Measurements from ENCODE around the gene LRRC75B.
"Not testable (repeated sequence)": the region's sequence is repeated elsewhere in the genome, so short reads cannot be mapped to it uniquely, and the experiment has no call there.

LRRC75B gene, protein sequence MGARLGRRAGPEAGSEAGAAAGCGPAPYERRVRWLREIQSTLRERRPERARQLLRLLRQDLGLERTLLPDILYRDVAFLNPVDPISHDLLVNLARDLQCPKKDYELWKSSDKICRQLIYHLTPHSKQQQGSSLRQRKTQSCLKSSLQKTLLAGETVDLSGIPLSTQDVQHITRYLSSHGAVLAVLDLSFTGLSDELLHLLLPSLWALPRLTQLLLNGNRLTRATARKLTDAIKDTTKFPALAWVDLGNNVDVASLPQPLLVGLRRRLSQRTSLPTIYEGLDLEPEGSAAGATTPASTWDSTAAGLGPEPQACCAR

GRCh38 chr22:24592851-24593558 is at the start of gene LRRC75B:
Gene LRRC75B, minus strand, starts transcription at chr22:24593073. Its CDS starts 34 bp downstream, at chr22:24593039.
- peak; percentile 67 for DNase-seq

DNA sequence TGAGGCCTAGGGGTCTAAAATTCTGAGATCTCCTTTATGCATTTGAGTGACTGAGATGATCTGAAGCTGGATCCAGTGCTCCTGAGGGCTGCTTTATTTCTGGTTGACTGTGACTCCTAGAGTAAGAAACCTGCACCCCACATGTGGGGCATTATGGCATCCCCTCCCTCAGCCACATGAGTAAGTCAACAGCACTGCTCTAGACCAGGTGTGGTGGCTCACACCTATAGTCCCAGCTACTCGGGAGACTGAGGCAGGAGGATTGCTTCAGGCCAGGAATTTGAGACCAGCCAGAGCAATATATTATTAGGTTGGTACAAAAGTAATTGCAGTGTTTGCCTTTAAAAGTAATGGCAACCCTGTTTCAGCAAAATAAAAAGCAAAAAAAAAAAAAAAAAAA is 49.4 kb upstream of the LRRC75B start:
- DNase-seq = not testable (repeated sequence)

GRCh38 chr22:24636513-24636912 is 43.6 kb upstream of the LRRC75B start:
- not testable (repeated sequence) for DNase-seq

DNA sequence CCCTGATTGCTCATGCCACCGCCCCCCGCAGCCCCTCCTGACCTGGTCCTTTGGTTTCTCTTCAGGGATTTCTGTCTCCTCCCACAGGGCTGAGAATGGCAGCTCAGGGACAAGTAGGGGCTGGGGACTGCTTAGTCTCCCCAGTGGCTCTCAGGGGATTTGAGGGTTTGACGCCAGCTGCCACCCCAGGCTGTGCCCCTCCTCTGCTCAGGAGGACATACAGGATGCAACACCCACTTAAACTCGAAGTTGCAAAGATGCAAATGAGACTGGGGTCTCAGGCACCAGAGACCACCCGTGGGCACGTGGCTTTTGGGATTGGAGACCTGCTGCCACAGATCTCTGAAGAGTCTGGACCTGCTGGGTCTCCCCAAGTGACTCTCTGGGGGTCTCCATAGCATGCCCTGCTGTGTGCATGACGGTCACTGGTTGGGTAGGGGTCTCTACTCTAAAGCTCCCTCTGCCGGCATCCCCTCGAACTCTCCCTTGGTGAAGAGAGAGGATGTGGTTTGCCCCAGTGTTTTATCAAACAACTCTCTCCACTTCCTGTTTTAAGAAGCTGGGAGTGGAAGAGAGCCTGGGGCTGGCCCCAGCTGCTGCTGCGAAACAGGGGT is 42.0 kb upstream of the LRRC75B start:
- DNase-seq = not testable (repeated sequence)

GRCh38 chr22:24633231-24634023 is 40.6 kb upstream of the LRRC75B start:
- not testable (repeated sequence) for DNase-seq

DNA sequence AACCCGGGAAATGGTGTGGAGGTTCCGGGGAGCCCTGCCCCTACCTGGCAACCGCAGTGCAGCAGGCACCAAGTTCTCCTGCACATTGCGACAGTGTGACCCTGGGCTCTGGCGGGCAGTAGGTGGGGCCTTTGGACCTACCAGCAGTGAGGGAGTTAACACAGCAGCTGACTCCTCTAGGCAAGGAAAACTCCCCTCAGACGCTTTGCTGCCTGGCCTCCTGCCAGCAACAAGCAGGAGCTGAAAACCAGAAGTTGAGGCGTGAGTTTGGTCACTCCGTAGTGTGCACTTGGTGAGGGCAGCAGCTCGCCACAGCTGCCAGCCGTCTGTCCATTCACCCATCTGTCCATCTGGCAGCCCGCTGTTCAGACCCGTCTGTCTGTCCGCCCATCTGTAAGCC is 39.8 kb upstream of the LRRC75B start:
- DNase-seq = not testable (repeated sequence)

GRCh38 chr22:24631430-24632122 is 38.7 kb upstream of the LRRC75B start:
- not testable (repeated sequence) for DNase-seq

DNA sequence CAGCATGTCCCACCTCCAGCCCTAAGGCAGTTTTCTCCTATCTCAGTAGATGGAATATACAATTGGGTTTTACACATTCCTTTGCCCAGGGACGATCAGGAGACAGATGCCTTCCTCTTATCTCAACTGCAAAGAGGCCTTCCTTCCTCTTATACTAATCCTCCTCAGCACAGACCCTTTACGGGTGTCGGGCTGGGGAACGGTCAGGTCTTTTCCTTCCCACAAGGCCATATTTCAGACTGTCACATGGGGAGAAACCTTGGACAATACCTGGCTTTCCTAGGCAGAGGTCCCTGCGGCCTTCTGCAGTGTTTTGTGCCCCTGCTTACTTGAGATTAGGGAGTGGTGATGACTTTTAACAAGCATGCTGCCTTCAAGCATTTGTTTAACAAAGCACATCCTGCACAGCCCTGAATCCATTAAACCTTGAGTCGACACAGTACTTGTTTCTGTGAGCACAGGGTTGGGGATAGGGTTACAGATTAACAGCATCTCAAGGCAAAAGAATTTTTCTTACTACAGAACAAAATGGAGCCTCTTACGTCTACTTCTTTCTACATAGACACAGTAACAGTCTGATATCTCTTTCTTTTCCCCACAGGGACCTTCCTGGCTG is 38.0 kb upstream of the LRRC75B start:
- not testable (repeated sequence) for DNase-seq

- not testable (repeated sequence) for DNase-seq
These were observed 36.2 kb upstream of the LRRC75B start for GRCh38 chr22:24629069-24629468.

- DNase-seq = not testable (repeated sequence)
These were observed 35.0 kb upstream of the LRRC75B start for GRCh38 chr22:24627911-24628310.

- not testable (repeated sequence) for DNase-seq
These were observed 29.7 kb upstream of the LRRC75B start for GRCh38 chr22:24622596-24622995.

GRCh38 chr22:24621244-24621643 is 28.4 kb upstream of the LRRC75B start:
- not testable (repeated sequence) for DNase-seq

GRCh38 chr22:24614794-24615193 is 21.9 kb upstream of the LRRC75B start:
- not testable (repeated sequence) for DNase-seq

DNA sequence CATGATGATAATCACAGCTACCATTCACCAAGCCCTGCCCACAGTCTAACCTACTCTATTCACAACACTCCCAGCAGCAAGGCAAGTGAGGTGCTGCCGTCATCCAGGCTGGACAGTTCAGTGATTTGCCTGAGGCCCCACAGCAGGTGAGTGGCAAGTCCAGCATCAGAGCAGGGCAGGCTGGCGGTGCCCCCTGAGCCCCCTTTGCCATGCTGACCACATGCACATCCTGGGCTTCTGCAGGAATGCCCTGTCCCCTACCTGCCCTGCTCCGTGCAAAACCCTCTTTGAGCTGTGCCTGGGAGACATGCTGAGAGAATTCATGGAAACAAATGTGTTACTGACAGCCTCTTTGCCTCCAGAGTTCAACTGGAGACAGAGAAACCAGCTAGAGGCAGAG is 17.0 kb upstream of the LRRC75B start:
- DNase-seq = not testable (repeated sequence)

- not testable (repeated sequence) for DNase-seq
These were observed 15.5 kb upstream of the LRRC75B start for GRCh38 chr22:24608327-24608726.

DNA sequence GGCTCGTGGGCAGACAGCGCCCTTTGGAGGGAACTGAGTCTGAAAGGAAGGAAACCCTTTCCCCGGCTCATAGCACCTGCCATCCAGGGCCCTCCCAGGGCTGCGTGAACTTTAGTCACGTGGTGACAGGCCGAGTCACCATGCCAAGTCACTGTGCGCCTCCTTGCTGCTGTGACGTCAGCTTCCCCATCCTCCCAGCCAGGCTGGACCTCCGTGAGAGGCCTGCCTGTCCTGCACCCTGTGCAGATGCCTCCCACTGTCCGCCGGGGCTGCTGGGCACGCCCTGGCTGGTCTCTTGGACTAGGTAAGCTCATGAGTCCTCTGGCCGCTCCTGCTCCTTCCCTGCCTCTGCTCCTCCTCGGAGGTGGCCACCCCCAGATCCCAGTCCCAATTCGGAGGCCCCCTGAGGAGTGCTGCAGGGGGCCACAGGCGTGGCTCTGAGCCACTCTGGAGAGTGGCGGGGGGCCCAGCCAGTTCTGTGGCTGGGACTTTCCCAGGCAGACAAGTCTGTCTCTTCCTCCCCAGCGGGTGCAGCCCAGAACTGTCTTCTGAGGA is 14.6 kb upstream of the LRRC75B start:
- not testable (repeated sequence) for DNase-seq

- not testable (repeated sequence) for DNase-seq
These were observed 13.5 kb upstream of the LRRC75B start for GRCh38 chr22:24606340-24606739.

DNA sequence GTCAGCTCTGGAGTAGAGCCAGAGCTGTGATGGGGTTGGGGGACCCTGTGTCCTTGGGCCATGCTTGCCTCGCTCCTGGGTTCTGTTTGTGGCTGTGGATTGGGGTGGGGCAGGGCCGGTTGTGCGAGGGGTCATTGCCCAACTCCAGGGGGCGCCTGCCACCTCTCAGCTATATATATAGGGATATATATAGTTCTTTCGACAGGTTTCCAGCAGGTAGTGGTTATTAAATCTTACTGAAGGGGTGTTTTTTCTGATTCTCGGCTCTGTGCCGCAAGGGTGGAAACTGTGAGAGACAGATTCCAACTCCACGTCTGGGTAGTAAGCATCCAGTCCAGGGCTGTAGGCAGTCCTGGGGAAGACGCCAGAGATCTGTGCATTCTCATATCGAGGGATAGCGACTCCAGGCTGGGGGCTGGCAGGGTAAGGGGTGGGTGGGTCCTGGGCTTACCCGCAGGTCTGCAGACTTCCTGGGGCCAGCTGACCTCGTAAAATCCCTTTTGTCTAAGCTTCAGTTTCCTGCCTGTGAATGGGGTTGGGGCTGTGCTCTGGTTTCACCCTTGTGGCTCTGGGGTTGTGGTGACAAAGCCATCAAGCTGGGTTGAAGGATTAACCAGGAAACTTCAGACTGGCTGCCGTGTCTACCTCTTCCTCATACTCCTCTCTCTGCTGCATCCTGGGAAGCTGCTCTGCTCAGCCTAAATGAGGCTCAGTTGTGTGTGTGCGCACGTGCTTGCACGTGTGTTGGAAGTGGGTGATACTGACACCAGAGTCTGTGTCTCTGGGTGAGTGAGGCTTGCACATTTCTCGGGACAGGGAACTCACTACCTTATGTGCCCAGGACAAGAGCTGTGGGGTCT is 11.1 kb upstream of the LRRC75B start:
- not testable (repeated sequence) for DNase-seq

DNA sequence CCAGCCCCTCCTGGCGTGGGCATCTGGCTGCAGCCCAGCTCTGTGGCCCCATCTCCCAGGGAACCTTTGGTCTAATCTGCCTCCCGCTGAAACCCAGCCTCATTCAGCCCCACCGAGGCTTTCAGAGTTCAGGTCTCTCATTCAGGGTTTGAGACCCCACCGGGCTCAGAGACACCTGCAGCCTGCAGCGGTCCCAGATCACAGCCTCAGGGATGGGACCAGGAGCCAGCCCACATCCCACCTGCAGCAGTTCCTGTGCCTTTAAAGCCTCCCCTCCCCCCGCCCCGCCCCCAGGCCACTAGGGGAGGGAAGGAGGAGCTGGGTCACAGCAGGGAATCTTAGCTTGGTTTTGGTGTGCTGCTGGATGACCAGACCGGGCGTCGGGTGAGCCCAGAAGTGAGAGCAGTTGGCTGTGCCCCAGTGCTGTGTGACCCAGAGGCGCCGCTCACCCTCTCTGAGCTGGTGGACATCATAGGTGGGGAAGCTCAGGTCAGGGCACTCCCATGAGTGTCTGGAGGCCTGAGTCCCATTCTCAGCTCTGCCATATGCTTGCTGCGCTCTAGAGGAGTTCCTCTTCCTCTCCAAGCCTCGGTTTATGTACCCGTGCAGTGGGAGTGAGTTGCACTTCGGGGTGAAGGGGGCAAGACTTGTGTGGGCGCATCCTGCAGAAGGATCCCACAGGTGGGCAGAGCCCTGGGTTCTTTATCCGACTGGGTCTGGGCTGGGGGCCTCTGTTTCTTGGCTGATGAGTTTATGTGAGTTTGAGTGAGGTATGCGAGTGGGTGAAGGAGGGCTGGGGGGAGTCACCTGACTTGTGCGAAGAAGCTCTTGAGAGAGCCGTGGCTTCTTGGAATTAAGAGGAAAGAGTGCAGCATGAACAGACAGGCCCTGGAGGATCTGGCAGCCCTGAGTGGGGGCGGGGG is 10.2 kb upstream of the LRRC75B start, which contains the start of gene GGT1:
TSS of gene GGT1 (plus strand) at position 347 of the 923 bp plus-strand sequence. CDS start 7,889 bp downstream, outside the sequence.
- DNase-seq = not testable (repeated sequence)
